SU-DHL-6 (cell line): Measurements from ENCODE around the gene VMO1.

Experiments
- H2AFZ ChIP-seq: fragments of 200-600 bp; sonication (generic); 2 replicates; pipeline ENCODE4 v1.6.1; 2014; ENCODE audit warnings: low read depth, mild to moderate bottlenecking, moderate library complexity, mixed read lengths, antibody characterized with exemption, low read length; ENCODE audit not compliant: severe bottlenecking
- H3F3A ChIP-seq: fragments of 200-600 bp; shearing (Covaris generic); 2 replicates; pipeline ENCODE4 v1.6.0; 2016; ENCODE audit warnings: antibody characterized with exemption, mild to moderate bottlenecking; ENCODE audit not compliant: insufficient read depth
- H3K27ac ChIP-seq: fragments of 200-600 bp; sonication (generic); 2 replicates; pipeline ENCODE4 v1.5.1; 2016; ENCODE audit warnings: low read depth, mild to moderate bottlenecking, low read length, moderate library complexity, mixed read lengths
- H3K27me3 ChIP-seq: fragments of 200-600 bp; sonication (generic), shearing (Covaris generic); 2 replicates; pipeline ENCODE4 v1.6.0; 2014; ENCODE audit warnings: mild to moderate bottlenecking, low read length
- H3K36me3 ChIP-seq: fragments of 200-600 bp; sonication (generic); 2 replicates; pipeline ENCODE4 v1.6.1; 2014; ENCODE audit warnings: mild to moderate bottlenecking, low read length, mixed read lengths
- H3K4me2 ChIP-seq: fragments of 300-600, 200-600 bp; shearing (Covaris generic), sonication (generic); 2 replicates; pipeline ENCODE4 v1.6.0; 2014; ENCODE audit warnings: low read length, low read depth, mild to moderate bottlenecking; ENCODE audit not compliant: poor library complexity, severe bottlenecking
- H3K4me3 ChIP-seq: fragments of 200-600 bp; sonication (generic); 2 replicates; pipeline ENCODE4 v1.5.1; 2014; ENCODE audit warnings: antibody characterized with exemption, low read length, mild to moderate bottlenecking, mixed read lengths; ENCODE audit not compliant: insufficient read depth, poor library complexity, severe bottlenecking
- H3K79me2 ChIP-seq: fragments of 200-600 bp; sonication (generic); 2 replicates; pipeline ENCODE4 v1.6.1; 2014; ENCODE audit warnings: mild to moderate bottlenecking, low read length, moderate library complexity; ENCODE audit not compliant: insufficient read depth
- H3K9ac ChIP-seq: fragments of 200-600 bp; sonication (generic); 2 replicates; pipeline ENCODE4 v1.7.0; 2014; ENCODE audit warnings: mild to moderate bottlenecking, low read length
- H3K9me2 ChIP-seq: fragments of 200-600 bp; sonication (generic); replicated peaks from 2 replicates; pipeline ENCODE4 v1.6.1; 2014; ENCODE audit warnings: low read length; ENCODE audit not compliant: insufficient read depth
- H3K9me3 ChIP-seq: fragments of 200-600 bp; sonication (generic); 2 replicates; pipeline ENCODE4 v1.6.1; 2014; ENCODE audit warnings: low read length, mixed read lengths; ENCODE audit not compliant: insufficient read depth
- H4K20me1 ChIP-seq: fragments of 200-600 bp; sonication (generic); 2 replicates; pipeline ENCODE4 v1.6.1; 2014; ENCODE audit warnings: low read depth, mild to moderate bottlenecking, antibody characterized with exemption, low read length, moderate library complexity, mixed read lengths
- CTCF ChIP-seq: fragments of 200-600 bp; sonication (generic); IDR thresholded peaks from one replicate; pipeline ENCODE4 v1.5.1; 2017; ENCODE audit warnings: antibody characterized with exemption, mild to moderate bottlenecking, low read length, moderate library complexity; ENCODE audit not compliant: insufficient read depth, poor library complexity, severe bottlenecking
- EZH2phosphoT487 ChIP-seq: fragments of 200-600 bp; sonication (generic), shearing (Covaris generic); conservative IDR thresholded peaks from 2 replicates; pipeline ENCODE4 v1.6.1; 2018; ENCODE audit warnings: mild to moderate bottlenecking, antibody characterized with exemption, low read length, moderate library complexity, mixed read lengths

VMO1 gene

DNA sequence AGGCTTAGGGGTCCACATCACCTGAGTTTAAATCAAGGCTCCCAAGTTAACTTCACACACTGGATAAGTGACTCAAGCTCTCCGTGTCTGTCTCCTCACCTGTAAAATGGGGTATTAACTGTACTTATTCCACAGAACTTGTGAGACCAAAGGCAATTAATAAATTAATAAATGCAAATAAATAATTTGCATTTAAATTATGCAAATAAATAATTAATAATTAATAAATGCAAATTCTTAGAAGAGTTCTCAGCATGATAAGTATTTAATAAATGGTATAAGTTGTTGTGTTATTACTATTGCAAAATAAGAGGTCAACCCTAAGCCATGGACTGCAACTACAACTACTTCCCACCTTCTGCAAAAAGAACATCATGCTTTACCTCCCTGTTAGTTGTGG, 32.8 kb downstream of the VMO1 start:
- Histone ChIP-seq H4K20me1 (no peaks in the 10 kb centered on the region), H3K27ac (no peak overlapping the region), H3F3A (no peaks in the 10 kb centered on the region), H3K9me3 (no peaks in the 10 kb centered on the region), H3K36me3 (no peaks in the 10 kb centered on the region), H3K4me2 (no peak overlapping the region), H3K9me2 (no peaks in the 10 kb centered on the region), H3K27me3 (no peaks in the 10 kb centered on the region), H3K9ac (no peak overlapping the region), H3K79me2 (no peaks in the 10 kb centered on the region), H3K4me3 (no peak overlapping the region), H2AFZ (no peak overlapping the region)
- no peak for TF ChIP-seq CTCF
- TF ChIP-seq EZH2phosphoT487, result no peak

GRCh38 chr17:4751932-4752331, 34.2 kb downstream of the VMO1 start:
- Histone ChIP-seq H2AFZ (no peak overlapping the region), H3F3A (no peaks in the 10 kb centered on the region), H3K9me3 (no peaks in the 10 kb centered on the region), H4K20me1 (no peaks in the 10 kb centered on the region), H3K27me3 (no peaks in the 10 kb centered on the region), H3K4me2 (no peak overlapping the region), H3K9me2 (no peaks in the 10 kb centered on the region), H3K36me3 (no peaks in the 10 kb centered on the region), H3K27ac (no peak overlapping the region), H3K9ac (no peak overlapping the region), H3K4me3 (no peak overlapping the region), H3K79me2 (no peaks in the 10 kb centered on the region)
- TF ChIP-seq CTCF, result no peak
- TF ChIP-seq EZH2phosphoT487, result no peak

DNA sequence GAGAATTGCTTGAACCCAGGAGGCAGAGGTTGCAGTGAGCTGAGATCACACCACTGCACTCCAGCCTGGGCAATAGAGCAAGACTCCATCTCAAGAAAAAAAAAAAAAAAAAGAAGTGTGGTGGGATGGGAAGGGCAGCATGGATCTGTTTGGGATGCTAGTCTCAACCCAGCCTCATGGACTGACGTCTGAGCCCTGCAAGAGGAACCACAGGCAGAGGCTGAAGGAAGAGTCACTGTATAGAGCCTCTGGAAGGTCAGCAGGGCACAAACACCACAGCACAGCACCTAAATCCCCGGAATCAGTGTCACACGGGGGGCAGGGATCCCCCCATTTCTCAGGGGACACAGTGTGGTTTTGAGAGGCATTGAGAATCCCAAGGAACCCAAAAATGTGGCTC, 35.6 kb downstream of the VMO1 start:
- H3K27me3 ChIP-seq, result no peaks in the 10 kb centered on the region
- no peak overlapping the region for H3K4me2 ChIP-seq
- no peak overlapping the region for H3K9ac ChIP-seq

More for the DNA sequence above, 35.6 kb downstream of the VMO1 start:
- Histone ChIP-seq H3K9me2 (no peaks in the 10 kb centered on the region), H3F3A (no peaks in the 10 kb centered on the region), H3K27ac (no peak overlapping the region), H2AFZ (no peak overlapping the region), H3K4me3 (no peak overlapping the region), H3K79me2 (no peaks in the 10 kb centered on the region), H4K20me1 (no peaks in the 10 kb centered on the region), H3K9me3 (no peaks in the 10 kb centered on the region), H3K36me3 (no peaks in the 10 kb centered on the region)
- TF ChIP-seq EZH2phosphoT487, result no peak
- TF ChIP-seq CTCF, result no peak
